ENCODE data around the gene CYP2S1. TPM values are rescaled to one million over a fixed set of nuclear protein-coding genes. Genes with fewer than 3 reads are reported as not detected.

CYP2S1 gene
- total RNA-seq, 6 experiments from 2014 or later = 0.54 to 1.9 (median 0.99) TPM

DNA sequence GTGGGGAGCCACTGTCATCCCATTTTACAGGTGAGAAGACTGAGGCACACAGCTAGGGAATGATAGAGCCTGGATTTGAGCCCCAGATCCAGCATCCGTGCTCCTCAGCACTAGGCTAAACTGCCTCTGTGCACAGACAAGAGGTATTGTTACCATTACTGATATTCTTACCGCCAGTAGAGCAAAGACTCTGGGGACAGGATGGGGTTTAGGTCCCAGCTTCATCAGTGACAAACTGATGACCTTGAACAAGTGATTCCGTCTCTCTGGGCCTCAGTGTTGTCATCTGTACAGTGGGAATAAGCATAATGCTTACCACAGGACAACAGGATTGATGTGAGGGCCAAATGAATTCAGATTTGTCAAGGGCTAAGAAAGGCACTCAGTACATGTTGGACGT lies 42.5 kb downstream of the CYP2S1 start:
- H3K9me3 ChIP-seq = no peaks in the 10 kb centered on the region
- DNase-seq (no peak), ATAC-seq (no peak)
- no peaks in the 10 kb centered on the region for H3K36me3 ChIP-seq
- H3K27me3 ChIP-seq = no peaks in the 10 kb centered on the region
- TF ChIP-seq, protein P1, sequence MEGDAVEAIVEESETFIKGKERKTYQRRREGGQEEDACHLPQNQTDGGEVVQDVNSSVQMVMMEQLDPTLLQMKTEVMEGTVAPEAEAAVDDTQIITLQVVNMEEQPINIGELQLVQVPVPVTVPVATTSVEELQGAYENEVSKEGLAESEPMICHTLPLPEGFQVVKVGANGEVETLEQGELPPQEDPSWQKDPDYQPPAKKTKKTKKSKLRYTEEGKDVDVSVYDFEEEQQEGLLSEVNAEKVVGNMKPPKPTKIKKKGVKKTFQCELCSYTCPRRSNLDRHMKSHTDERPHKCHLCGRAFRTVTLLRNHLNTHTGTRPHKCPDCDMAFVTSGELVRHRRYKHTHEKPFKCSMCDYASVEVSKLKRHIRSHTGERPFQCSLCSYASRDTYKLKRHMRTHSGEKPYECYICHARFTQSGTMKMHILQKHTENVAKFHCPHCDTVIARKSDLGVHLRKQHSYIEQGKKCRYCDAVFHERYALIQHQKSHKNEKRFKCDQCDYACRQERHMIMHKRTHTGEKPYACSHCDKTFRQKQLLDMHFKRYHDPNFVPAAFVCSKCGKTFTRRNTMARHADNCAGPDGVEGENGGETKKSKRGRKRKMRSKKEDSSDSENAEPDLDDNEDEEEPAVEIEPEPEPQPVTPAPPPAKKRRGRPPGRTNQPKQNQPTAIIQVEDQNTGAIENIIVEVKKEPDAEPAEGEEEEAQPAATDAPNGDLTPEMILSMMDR (IDR thresholded peaks at IDR 0.05) = no peak
- no peak for TF ChIP-seq POLR2A (IDR thresholded peaks at IDR 0.05)
- H3K27ac ChIP-seq = no peak overlapping the region
- intact Hi-C loops (cut with DNase I) = no loop called here
- 68% methylated on average over 4 of the region's 4 CpGs for WGBS (ENCODE audit: insufficient coverage, low coverage, low lambda C conversion rate, missing lambda C conversion rate)
- H3K4me3 ChIP-seq = no peak overlapping the region
- H3K4me1 ChIP-seq = no peaks in the 10 kb centered on the region

DNA sequence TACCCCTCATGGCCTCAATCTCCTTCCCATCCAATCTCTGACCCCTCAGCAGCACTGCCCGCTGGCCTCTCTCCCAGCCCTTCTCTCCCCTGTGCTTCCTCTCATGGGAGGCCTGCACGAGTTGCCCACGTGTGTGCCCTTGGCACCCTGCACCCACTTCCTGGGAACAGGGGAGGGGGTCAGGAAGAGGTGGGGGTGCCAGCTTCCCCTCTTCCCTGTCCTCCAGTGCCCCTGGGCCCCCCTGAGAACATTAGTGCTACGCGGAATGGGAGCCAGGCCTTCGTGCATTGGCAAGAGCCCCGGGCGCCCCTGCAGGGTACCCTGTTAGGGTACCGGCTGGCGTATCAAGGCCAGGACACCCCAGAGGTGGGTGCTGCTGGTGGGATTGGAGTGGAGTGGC lies 45.2 kb downstream of the CYP2S1 start:
- no peak overlapping the region for H3K27ac ChIP-seq
- H3K9me3 ChIP-seq = no peaks in the 10 kb centered on the region
- TF ChIP-seq, protein P1 (IDR thresholded peaks at IDR 0.05) = no peak
- TF ChIP-seq POLR2A (IDR thresholded peaks at IDR 0.05) = no peak
- 40% methylated on average over 3 of the region's 10 CpGs for WGBS (ENCODE audit: insufficient coverage, low coverage, low lambda C conversion rate, missing lambda C conversion rate)
- ATAC-seq (peak in 1 of 4 donors; percentile 10), DNase-seq (no peak)
- intact Hi-C loops (cut with DNase I) = no loop called here
- H3K4me3 ChIP-seq = no peak overlapping the region
- no peaks in the 10 kb centered on the region for H3K27me3 ChIP-seq
- no peaks in the 10 kb centered on the region for H3K36me3 ChIP-seq
- no peaks in the 10 kb centered on the region for H3K4me1 ChIP-seq

DNA sequence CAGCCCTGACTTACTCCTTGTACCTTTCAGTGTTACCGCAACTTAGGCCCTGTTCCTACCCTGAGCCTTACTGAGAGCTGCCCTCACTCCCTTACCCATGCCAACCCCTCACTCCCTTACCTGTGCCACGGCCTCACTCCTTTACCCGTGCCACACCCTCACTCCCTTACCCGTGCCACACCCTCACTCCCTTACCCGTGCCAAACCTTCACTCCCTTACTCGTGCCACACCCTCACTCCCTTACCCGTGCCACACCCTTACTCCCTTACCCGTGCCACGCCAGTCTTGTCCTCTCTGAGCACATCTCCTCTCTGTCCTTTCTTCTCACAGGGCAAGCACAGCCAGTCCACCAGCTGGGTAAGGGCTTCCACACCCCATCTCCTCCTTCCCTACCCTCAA lies 46.3 kb downstream of the CYP2S1 start:
- Histone ChIP-seq H3K4me3 (no peak overlapping the region), H3K36me3 (no peaks in the 10 kb centered on the region), H3K9me3 (no peaks in the 10 kb centered on the region), H3K27me3 (no peaks in the 10 kb centered on the region), H3K27ac (no peak overlapping the region), H3K4me1 (no peaks in the 10 kb centered on the region)
- 76% methylated on average over 9 of the region's 9 CpGs for WGBS (ENCODE audit: insufficient coverage, low coverage, low lambda C conversion rate, missing lambda C conversion rate)
- TF ChIP-seq, protein P1 (IDR thresholded peaks at IDR 0.05) = no peak
- no peak for TF ChIP-seq POLR2A (IDR thresholded peaks at IDR 0.05)
- intact Hi-C loops (cut with DNase I) = no loop called here
- ATAC-seq = no peak
- DNase-seq = no peak

DNA sequence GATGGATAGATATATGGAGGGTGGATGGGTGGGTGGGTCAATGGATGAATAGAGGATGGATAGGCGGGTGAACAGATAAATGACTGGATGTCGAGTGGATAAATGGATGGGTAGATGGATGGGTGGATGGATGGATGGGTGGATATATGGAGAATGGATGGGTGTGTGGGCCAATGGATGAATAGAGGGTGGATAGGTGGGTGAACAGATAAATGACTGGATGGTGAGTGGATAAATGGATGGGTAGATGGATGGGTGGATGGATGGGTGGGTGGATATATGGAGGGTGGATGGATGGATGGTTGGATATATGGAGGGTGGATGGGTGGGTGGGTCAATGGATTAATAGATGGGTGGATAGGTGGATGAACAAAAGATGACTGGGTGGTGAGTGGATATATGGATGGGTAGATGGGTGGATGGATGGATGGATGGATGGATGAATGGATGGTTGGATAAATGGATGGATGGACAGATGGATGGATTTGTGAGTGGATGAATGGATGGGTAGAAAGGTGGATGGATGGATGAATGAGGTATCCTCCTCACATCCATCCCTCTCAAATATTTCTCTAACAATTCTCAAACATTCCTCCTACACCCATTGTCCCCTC lies 47.0 kb downstream of the CYP2S1 start:
- TF ChIP-seq, protein P1 (IDR thresholded peaks at IDR 0.05) = no peak
- no peak for TF ChIP-seq POLR2A (IDR thresholded peaks at IDR 0.05)
- Histone ChIP-seq H3K9me3 (no peaks in the 10 kb centered on the region), H3K4me1 (no peaks in the 10 kb centered on the region), H3K4me3 (no peak overlapping the region), H3K27me3 (no peaks in the 10 kb centered on the region), H3K36me3 (no peaks in the 10 kb centered on the region), H3K27ac (no peak overlapping the region)
- intact Hi-C loops (cut with DNase I) = no loop called here
- WGBS (ENCODE audit: insufficient coverage, low coverage, low lambda C conversion rate, missing lambda C conversion rate) = 77% methylated on average over 2 of the region's 2 CpGs
- no peak for DNase-seq
- no peak for ATAC-seq

DNA sequence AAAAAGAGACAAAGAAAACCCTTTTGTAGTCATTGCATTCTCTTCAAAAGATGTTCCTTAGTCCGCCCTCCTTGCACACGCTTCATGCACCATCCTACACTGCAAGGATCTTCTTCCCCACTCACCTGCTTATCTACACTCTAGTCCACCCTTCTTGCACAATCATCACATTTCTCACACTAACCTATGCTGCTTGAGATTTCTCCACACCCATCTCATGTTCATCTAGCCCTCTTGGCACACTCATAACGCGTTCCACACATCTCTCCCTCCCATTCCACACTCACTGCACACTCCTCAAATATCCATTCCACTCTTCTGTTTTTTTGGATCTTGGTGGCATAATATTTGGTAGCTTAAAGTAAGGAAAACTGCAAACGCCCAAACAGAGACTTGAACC lies 48.8 kb downstream of the CYP2S1 start:
- TF ChIP-seq POLR2A (IDR thresholded peaks at IDR 0.05) = no peak
- TF ChIP-seq, protein P1 (IDR thresholded peaks at IDR 0.05) = no peak
- 63% methylated on average over 5 of the region's 5 CpGs for WGBS (ENCODE audit: insufficient coverage, low coverage, low lambda C conversion rate, missing lambda C conversion rate)
- Histone ChIP-seq H3K36me3 (no peaks in the 10 kb centered on the region), H3K27ac (no peak overlapping the region), H3K9me3 (no peaks in the 10 kb centered on the region), H3K27me3 (no peaks in the 10 kb centered on the region), H3K4me3 (no peak overlapping the region), H3K4me1 (no peaks in the 10 kb centered on the region)
- ATAC-seq (no peak), DNase-seq (no peak)
- intact Hi-C loops (cut with DNase I) = no loop called here
